GM13977 (cell line): ENCODE measurements around the gene GPM6B.

Experiments
- DNase-seq: peaks from one replicate; pipeline ENCODE4 v3.0.0; 2012; ENCODE audit warnings: low spot score
- in situ Hi-C: fragments of 300-500 bp; cut with MboI; formaldehyde crosslinking; loops from one replicate; pipeline ENCODE4 v1.12.0; 2022; ENCODE audit warnings: low sequenced_read_pairs, low pct_unique_long_range_greater_than_20kb, mixed read lengths, inconsistent platforms; ENCODE audit not compliant: unreplicated experiment
- TF ChIP-seq, protein P1 (sequence below): IDR thresholded peaks from 2 replicates; pipeline ENCODE4 v1.5.1; 2012; ENCODE audit warnings: mild to moderate bottlenecking, control low read depth; ENCODE audit not compliant: insufficient read depth; ENCODE audit errors: extremely low read depth, missing control alignments

GPM6B gene

DNA sequence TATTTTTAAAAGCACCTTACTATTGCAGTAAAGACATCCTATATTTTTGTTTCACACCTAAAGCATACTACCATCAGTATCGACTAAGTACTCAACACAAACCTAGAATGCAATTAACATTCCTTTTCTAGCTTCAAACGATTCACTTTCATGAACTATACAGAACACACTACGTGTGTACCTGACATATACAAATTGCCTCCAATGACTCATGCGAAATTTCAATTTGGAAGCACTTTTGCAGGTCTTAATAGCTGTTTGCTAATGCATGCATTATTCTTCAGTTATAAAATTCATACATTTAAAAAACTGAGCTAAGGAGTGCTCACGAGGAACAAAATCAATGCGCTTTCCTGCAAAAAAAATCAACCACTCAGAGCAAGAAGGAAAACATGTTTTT is 19.7 kb upstream of the GPM6B start:
- in situ Hi-C loops, result no loop called here
- TF ChIP-seq, protein P1, sequence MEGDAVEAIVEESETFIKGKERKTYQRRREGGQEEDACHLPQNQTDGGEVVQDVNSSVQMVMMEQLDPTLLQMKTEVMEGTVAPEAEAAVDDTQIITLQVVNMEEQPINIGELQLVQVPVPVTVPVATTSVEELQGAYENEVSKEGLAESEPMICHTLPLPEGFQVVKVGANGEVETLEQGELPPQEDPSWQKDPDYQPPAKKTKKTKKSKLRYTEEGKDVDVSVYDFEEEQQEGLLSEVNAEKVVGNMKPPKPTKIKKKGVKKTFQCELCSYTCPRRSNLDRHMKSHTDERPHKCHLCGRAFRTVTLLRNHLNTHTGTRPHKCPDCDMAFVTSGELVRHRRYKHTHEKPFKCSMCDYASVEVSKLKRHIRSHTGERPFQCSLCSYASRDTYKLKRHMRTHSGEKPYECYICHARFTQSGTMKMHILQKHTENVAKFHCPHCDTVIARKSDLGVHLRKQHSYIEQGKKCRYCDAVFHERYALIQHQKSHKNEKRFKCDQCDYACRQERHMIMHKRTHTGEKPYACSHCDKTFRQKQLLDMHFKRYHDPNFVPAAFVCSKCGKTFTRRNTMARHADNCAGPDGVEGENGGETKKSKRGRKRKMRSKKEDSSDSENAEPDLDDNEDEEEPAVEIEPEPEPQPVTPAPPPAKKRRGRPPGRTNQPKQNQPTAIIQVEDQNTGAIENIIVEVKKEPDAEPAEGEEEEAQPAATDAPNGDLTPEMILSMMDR, result no peak
- DNase-seq, result no peak

DNA sequence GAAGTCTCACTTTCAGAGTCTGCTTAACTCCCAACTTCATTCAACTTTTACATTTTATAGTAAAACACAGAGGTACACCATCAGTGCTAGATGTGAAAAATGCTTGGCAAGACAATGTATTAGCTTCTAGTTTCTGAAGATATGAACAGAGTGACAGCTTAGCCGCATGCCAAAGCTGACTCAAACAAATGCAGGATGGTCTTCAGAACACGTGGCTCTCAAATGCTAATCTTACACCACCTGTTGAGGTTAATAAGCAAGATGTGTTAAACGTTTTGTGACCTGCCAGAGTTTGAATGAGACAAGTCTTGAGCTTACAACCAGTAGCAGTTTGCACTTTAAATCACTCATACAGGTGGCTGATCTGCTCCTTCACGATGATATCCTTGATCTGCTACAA is 18.9 kb upstream of the GPM6B start:
- TF ChIP-seq, protein P1, result no peak
- DNase-seq, result no peak
- in situ Hi-C loops, result no loop called here

- no peak for DNase-seq
- TF ChIP-seq, protein P1, result no peak
- in situ Hi-C loops, result no loop called here
Measured at GRCh38 chrX:13834355-13834754, 17.5 kb upstream of the GPM6B start.

DNA sequence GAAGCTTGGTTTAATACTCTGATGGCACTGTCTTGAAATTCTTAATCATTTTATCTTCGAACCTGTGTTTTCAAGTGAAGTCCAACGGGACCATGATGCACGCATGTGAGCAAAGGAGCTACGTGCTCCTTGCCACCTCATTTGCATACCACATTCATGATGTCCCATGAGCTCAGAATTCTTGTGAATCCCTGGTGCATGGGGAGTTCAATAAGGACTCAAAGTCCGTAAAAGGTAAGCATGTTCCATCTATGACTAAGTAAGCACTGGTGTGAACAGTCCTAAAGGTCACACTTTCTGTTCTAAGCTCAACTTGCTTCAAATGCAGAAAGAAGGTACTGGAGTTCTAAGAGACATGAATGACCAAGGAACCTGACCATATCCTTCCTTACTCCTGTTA is 13.1 kb upstream of the GPM6B start:
- in situ Hi-C loops, result no loop called here
- DNase-seq, result no peak
- TF ChIP-seq, protein P1, result no peak

DNA sequence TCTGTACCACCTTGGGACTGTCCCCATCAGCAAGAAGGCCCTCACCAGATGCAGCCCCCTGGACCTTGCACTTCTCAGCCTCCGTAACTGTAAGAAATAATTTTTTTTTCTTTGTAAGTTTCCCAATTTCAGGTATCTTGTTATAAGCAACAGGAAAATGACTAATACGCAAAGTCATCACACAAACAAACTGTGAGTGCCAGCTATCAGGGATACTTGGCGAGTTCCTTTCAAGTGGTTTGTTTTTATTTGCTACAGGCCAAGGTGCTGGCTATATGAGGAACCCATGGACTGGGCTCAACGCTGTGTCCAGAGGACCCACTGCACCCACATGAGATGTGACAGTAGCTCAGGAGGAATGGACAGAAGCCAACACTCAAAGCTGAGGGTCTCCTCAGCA is 11.5 kb upstream of the GPM6B start:
- in situ Hi-C loops, result no loop called here
- DNase-seq, result no peak
- TF ChIP-seq, protein P1, result no peak

DNA sequence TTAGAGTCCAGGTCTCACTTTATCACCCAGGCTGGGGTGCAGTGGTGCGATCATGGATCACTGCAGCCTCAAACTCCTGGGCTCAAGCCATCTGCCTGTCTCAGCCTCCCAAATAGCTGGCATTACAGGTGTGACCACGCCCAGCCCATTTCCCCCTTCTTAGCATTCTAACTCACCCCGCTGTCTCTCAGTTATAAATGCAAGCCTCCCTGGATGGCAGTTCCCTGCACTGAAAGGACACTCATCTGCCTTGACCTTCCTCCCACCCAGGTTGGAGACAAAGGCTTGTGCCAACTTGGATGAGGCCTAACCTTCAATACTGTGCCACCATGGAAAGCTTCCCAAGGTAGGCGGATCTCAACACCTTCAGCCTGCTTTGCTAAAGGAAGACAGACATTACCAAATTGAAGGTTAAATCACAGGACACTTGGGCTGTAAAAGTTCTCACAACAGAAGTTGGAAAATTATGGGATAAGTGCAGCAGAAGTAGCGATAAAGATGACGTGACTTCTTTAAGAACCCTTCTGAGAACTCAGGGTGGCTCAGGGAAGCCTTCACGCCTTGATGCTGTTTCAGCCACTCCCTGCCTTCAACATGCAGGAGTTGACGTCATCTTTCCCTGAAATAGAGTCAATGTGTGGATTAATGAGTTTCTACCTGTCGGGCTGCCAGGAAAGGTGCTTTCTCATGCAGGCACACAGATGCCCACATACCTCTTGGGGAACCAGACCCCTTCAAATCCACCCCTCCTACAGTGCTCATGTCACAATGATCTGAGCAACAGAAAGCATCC is 10.6 kb upstream of the GPM6B start:
- in situ Hi-C loops, result no loop called here
- DNase-seq, result no peak

More for the DNA sequence above, 10.6 kb upstream of the GPM6B start:
- TF ChIP-seq, protein P1, result no peak
